ENCODE results near the gene MVB12A.

DNA sequence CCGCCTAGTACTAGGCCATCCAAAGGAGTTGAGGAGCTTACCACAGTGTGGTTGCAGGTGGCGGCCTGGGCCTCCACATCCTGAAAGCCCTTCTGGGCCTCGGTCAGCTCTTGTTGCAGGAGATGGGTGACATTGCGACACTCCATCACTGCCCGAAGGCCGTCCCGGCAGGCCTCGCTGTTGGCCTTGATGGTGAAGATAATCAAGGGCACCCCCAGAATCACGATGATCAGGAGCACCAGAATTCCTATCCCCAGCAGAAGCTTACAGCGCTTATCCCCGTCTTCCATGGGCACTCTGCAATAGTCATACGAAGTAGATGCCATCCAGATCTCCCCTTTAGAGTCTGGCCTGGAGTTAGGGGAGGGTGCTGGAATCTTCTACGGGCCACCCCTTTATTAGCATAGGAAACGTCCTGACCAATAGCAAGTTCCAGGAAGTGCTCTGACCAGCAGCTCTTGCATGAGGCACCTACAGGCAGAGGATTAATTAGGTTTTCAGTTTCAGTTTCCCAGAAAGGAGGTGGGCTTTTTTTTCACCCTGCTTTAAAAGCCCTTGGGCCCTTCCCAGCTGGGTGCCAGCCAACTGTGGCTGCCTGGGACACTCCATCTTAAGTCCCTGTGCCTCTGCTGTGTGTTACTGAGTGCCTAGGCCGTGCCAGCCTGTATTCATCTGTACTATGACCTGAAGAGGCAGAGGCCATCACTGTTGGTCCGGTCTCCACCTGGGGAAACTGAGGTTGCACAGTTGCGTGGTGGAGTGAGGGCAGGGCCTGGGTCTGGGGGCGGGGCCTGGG lies 14.4 kb upstream of the MVB12A start, which contains the start of gene BST2:
- TF ChIP-seq TAF1 (IDR thresholded peaks at IDR 0.05; ENCODE audit: borderline replicate concordance, low read depth, low read length) (no peak), IKZF1 (conservative IDR thresholded peaks at IDR 0.05) (peak; percentile 58), TCF12 (IDR thresholded peaks at IDR 0.05; ENCODE audit: low read depth, low read length) (0 out of 2 replicates have a peak, but pooled peaks have one; percentile 10), ELK1 (IDR thresholded peaks at IDR 0.05; ENCODE audit: low read depth, low read length) (no peak), POLR2A (IDR thresholded peaks at IDR 0.05; ENCODE audit: low read depth, low read length) (peak; percentile 82), POLR2AphosphoS5 (IDR thresholded peaks at IDR 0.05; ENCODE audit: low read length) (peak; percentile 93), YY1 (IDR thresholded peaks at IDR 0.05; ENCODE audit: low read depth, low read length) (peak; percentile 36; the same call in 1 of the 2 replicates), EED (IDR thresholded peaks at IDR 0.05; ENCODE audit: low read depth) (no peak), ATF2 (IDR thresholded peaks at IDR 0.05; ENCODE audit: low read length) (no peak), RAD21 (IDR thresholded peaks at IDR 0.05; ENCODE audit: insufficient read depth, low read depth, low read length) (no peak), KDM1A (IDR thresholded peaks at IDR 0.05; ENCODE audit: borderline replicate concordance) (no peak)
- TF ChIP-seq, protein P1, sequence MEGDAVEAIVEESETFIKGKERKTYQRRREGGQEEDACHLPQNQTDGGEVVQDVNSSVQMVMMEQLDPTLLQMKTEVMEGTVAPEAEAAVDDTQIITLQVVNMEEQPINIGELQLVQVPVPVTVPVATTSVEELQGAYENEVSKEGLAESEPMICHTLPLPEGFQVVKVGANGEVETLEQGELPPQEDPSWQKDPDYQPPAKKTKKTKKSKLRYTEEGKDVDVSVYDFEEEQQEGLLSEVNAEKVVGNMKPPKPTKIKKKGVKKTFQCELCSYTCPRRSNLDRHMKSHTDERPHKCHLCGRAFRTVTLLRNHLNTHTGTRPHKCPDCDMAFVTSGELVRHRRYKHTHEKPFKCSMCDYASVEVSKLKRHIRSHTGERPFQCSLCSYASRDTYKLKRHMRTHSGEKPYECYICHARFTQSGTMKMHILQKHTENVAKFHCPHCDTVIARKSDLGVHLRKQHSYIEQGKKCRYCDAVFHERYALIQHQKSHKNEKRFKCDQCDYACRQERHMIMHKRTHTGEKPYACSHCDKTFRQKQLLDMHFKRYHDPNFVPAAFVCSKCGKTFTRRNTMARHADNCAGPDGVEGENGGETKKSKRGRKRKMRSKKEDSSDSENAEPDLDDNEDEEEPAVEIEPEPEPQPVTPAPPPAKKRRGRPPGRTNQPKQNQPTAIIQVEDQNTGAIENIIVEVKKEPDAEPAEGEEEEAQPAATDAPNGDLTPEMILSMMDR (IDR thresholded peaks at IDR 0.05 in 2 of 3, conservative IDR thresholded peaks at IDR 0.05 in 1 of 3; ENCODE audit: control insufficient read depth in 2 of 3, extremely low read depth in 1 of 3, insufficient read depth in 1 of 3, low read depth in 3 of 3, low read length in 3 of 3), result no peak
- TF ChIP-seq, protein P2, sequence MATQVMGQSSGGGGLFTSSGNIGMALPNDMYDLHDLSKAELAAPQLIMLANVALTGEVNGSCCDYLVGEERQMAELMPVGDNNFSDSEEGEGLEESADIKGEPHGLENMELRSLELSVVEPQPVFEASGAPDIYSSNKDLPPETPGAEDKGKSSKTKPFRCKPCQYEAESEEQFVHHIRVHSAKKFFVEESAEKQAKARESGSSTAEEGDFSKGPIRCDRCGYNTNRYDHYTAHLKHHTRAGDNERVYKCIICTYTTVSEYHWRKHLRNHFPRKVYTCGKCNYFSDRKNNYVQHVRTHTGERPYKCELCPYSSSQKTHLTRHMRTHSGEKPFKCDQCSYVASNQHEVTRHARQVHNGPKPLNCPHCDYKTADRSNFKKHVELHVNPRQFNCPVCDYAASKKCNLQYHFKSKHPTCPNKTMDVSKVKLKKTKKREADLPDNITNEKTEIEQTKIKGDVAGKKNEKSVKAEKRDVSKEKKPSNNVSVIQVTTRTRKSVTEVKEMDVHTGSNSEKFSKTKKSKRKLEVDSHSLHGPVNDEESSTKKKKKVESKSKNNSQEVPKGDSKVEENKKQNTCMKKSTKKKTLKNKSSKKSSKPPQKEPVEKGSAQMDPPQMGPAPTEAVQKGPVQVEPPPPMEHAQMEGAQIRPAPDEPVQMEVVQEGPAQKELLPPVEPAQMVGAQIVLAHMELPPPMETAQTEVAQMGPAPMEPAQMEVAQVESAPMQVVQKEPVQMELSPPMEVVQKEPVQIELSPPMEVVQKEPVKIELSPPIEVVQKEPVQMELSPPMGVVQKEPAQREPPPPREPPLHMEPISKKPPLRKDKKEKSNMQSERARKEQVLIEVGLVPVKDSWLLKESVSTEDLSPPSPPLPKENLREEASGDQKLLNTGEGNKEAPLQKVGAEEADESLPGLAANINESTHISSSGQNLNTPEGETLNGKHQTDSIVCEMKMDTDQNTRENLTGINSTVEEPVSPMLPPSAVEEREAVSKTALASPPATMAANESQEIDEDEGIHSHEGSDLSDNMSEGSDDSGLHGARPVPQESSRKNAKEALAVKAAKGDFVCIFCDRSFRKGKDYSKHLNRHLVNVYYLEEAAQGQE (IDR thresholded peaks at IDR 0.05; ENCODE audit: low read depth, low read length), result no peak
